Glutamatergic neuron (in vitro differentiated cells): ENCODE data around the gene FHL2. TPM values are rescaled to one million over a fixed set of nuclear protein-coding genes. Genes with fewer than 3 reads are reported as not detected.

ENCODE experiments used
- DNase-seq: peaks from one replicate; pipeline ENCODE4 v3.0.0; 2022
- H3K27ac Mint-ChIP-seq: one replicate; pipeline ENCODE4 v1.8.0; 2020; ENCODE audit warnings: mild to moderate bottlenecking, mixed read lengths, inconsistent platforms; ENCODE audit not compliant: unreplicated experiment
- H3K27me3 Mint-ChIP-seq: one replicate; pipeline ENCODE4 v1.8.0; 2020; ENCODE audit warnings: mild to moderate bottlenecking, moderate library complexity, mixed read lengths, inconsistent platforms; ENCODE audit not compliant: unreplicated experiment
- H3K36me3 Mint-ChIP-seq: one replicate; pipeline ENCODE4 v1.8.0; 2020; ENCODE audit warnings: mild to moderate bottlenecking, mixed read lengths, inconsistent platforms; ENCODE audit not compliant: unreplicated experiment
- H3K4me1 Mint-ChIP-seq: one replicate; pipeline ENCODE4 v1.8.0; 2020; ENCODE audit warnings: mild to moderate bottlenecking, low read depth, mixed read lengths, inconsistent platforms; ENCODE audit not compliant: unreplicated experiment
- H3K4me3 Mint-ChIP-seq: one replicate; pipeline ENCODE4 v1.8.0; 2020; ENCODE audit warnings: mild to moderate bottlenecking, mixed read lengths, inconsistent platforms; ENCODE audit not compliant: unreplicated experiment
- H3K9me3 Mint-ChIP-seq: one replicate; pipeline ENCODE4 v1.8.0; 2020; ENCODE audit warnings: mild to moderate bottlenecking, moderate library complexity, mixed read lengths, inconsistent platforms; ENCODE audit not compliant: unreplicated experiment
- total RNA-seq: library from RNA; stranded (reverse); fragmentation: NEBNext Ultra II Directional; extraction: Animal tissue kit (Norgen Biotek cat#: 25700); gene quantifications from one replicate; pipeline ENCODE4 v1.2.1, GENCODE V29; 2021; ENCODE audit not compliant: unreplicated experiment
- TF ChIP-seq, protein P1 (sequence below): fragments of 200-600 bp; sonication (generic); IDR thresholded peaks from one replicate; pipeline ENCODE4 v1.5.0; 2021; ENCODE audit not compliant: partially characterized antibody, unreplicated experiment

Gene FHL2
- total RNA-seq, 1 donor from 2014 or later = 3.2 TPM

DNA sequence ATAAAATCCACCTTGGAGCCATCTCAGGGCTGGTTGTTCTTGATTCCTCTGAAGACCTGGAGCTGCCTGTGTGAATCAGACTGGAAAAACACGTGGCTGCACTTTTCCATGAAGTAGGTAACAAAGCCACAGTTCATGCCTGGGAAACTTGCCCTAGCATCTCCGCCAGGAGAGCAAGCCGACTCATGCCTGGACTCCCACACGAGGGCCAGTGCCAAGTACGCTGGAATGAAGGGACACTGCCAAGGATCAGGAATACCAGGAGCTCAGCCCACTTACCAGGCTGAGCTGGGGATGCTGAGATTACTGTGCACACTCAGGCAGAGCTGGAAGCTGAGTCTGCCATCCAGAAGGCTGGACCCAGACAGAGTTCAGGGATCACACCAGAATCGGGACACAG is 10.9 kb upstream of the FHL2 start:
- Mint-ChIP-seq H3K36me3 (no peaks in the 10 kb centered on the region), H3K9me3 (no peaks in the 10 kb centered on the region), H3K27me3 (peaks cover 6% of the 10 kb centered on the region), H3K4me1 (no peaks in the 10 kb centered on the region), H3K4me3 (no peak overlapping the region), H3K27ac (no peak overlapping the region)
- no peak for DNase-seq
- TF ChIP-seq, protein P1, sequence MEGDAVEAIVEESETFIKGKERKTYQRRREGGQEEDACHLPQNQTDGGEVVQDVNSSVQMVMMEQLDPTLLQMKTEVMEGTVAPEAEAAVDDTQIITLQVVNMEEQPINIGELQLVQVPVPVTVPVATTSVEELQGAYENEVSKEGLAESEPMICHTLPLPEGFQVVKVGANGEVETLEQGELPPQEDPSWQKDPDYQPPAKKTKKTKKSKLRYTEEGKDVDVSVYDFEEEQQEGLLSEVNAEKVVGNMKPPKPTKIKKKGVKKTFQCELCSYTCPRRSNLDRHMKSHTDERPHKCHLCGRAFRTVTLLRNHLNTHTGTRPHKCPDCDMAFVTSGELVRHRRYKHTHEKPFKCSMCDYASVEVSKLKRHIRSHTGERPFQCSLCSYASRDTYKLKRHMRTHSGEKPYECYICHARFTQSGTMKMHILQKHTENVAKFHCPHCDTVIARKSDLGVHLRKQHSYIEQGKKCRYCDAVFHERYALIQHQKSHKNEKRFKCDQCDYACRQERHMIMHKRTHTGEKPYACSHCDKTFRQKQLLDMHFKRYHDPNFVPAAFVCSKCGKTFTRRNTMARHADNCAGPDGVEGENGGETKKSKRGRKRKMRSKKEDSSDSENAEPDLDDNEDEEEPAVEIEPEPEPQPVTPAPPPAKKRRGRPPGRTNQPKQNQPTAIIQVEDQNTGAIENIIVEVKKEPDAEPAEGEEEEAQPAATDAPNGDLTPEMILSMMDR = no peak

DNA sequence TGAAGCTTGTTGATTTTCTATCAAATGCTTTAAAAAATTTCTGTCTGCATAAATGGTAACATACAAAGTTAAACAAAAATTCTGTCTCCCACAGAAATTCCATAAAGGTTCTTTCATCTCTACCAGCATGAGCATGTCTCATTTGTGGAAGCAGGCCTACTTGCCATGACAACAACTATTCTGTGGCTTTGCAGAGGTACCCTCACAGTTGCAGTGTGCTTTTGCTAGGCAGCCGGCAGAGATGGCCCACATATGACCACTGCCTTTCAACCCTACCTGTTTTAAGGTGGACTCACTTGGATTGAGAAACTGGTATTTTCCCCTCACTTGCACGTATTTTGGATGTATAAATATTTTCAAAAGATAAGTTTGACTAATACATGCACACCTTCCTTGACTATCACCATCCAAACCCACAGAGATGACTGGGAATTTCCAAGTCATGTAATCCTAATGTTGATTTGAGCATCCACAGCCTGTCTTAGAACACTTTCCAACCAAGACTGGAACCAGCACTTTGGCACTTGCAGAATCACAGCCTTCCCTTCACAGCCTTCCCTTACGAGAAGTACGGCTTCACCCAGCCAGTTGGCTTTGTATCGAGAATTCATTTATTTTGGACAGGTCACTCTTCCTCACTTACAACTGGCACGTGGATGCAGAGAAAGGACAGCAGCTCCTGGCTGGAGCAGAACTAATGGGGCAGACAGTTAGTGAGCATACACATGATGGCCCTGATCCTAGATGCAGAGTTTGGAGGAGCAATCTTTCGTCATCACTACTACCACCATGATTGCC is 9.3 kb upstream of the FHL2 start:
- no peak for DNase-seq
- H3K9me3 Mint-ChIP-seq = no peaks in the 10 kb centered on the region
- no peaks in the 10 kb centered on the region for H3K4me1 Mint-ChIP-seq
- H3K4me3 Mint-ChIP-seq = no peak overlapping the region
- no peak overlapping the region for H3K27ac Mint-ChIP-seq
- TF ChIP-seq, protein P1 = no peak
- H3K27me3 Mint-ChIP-seq = peaks cover 6% of the 10 kb centered on the region
- H3K36me3 Mint-ChIP-seq = no peaks in the 10 kb centered on the region

GRCh38 chr2:105406221-105406620 is 7.4 kb upstream of the FHL2 start:
- TF ChIP-seq, protein P1 = no peak
- Mint-ChIP-seq H3K27ac (no peak overlapping the region), H3K9me3 (no peaks in the 10 kb centered on the region), H3K4me1 (no peaks in the 10 kb centered on the region), H3K36me3 (no peaks in the 10 kb centered on the region), H3K4me3 (no peak overlapping the region), H3K27me3 (peaks cover 6% of the 10 kb centered on the region)
- DNase-seq = no peak

DNA sequence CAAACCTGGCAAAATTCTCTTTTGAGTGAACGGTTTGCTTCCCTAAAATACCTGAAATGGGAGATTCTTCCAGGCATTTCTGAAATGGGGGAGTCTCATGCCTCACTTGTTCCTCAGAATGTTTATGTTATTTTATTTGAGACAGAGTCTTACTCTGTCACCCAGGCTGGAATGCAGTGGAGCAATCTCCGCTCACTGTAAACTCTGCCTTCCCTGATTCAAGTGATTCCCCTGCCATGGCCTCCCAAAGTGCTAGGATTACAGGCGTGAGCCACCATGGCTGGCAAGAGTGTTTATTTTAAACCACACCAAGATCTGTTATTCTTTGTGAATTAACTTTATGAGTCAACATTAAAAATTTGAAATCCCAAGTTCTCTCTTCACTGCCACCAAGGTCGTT is 6.4 kb upstream of the FHL2 start:
- no peaks in the 10 kb centered on the region for H3K4me1 Mint-ChIP-seq
- TF ChIP-seq, protein P1 = no peak
- H3K27me3 Mint-ChIP-seq = peaks cover 6% of the 10 kb centered on the region
- H3K27ac Mint-ChIP-seq = no peak overlapping the region
- no peaks in the 10 kb centered on the region for H3K9me3 Mint-ChIP-seq
- no peaks in the 10 kb centered on the region for H3K36me3 Mint-ChIP-seq
- H3K4me3 Mint-ChIP-seq = no peak overlapping the region
- DNase-seq = no peak

- peaks cover 8% of the 10 kb centered on the region for H3K27me3 Mint-ChIP-seq
- TF ChIP-seq, protein P1 = no peak
- DNase-seq = no peak
- H3K9me3 Mint-ChIP-seq = no peaks in the 10 kb centered on the region
- H3K27ac Mint-ChIP-seq = no peak overlapping the region
- peaks cover 3% of the 10 kb centered on the region for H3K36me3 Mint-ChIP-seq
- H3K4me3 Mint-ChIP-seq = no peak overlapping the region
- H3K4me1 Mint-ChIP-seq = no peaks in the 10 kb centered on the region
These were observed 5.9 kb upstream of the FHL2 start for GRCh38 chr2:105404736-105405135.
